GM21576 (cell line): ENCODE measurements around the gene S100A2.
"Not testable (repeated sequence)": the region's sequence is repeated elsewhere in the genome, so short reads cannot be mapped to it uniquely, and the experiment has no call there.

Experiments
- ATAC-seq: cut with Tn5 transposase; IDR thresholded peaks from one replicate; pipeline ENCODE4 v1.9.1; 2021; ENCODE audit warnings: mild to moderate bottlenecking, moderate library complexity; ENCODE audit not compliant: unreplicated experiment

S100A2 gene

GRCh38 chr1:153566414-153567371 is 1.0 kb upstream of the S100A2 start:
- ATAC-seq: no peak

GRCh38 chr1:153563991-153564390 is 1.7 kb downstream of the S100A2 start:
- ATAC-seq: no peak

GRCh38 chr1:153563483-153563901 is 2.2 kb downstream of the S100A2 start:
- no peak for ATAC-seq

GRCh38 chr1:153562021-153562420 is 3.6 kb downstream of the S100A2 start:
- ATAC-seq: not testable (repeated sequence)

GRCh38 chr1:153561466-153561985 is 4.1 kb downstream of the S100A2 start:
- ATAC-seq: no peak

GRCh38 chr1:153560771-153561465 is 4.7 kb downstream of the S100A2 start:
- no peak for ATAC-seq

GRCh38 chr1:153560241-153560640 is 5.4 kb downstream of the S100A2 start:
- no peak for ATAC-seq

- no peak for ATAC-seq
Measured at GRCh38 chr1:153557877-153558276, 7.8 kb downstream of the S100A2 start.

GRCh38 chr1:153556348-153556747 is 9.3 kb downstream of the S100A2 start:
- ATAC-seq: no peak

- no peak for ATAC-seq
Measured at GRCh38 chr1:153553830-153554541, 11.7 kb downstream of the S100A2 start.

GRCh38 chr1:153553096-153553495 is 12.5 kb downstream of the S100A2 start:
- ATAC-seq: no peak

- no peak for ATAC-seq
Measured at GRCh38 chr1:153552335-153552734, 13.3 kb downstream of the S100A2 start.

- no peak for ATAC-seq
Measured at GRCh38 chr1:153550827-153551500, 14.7 kb downstream of the S100A2 start.

- ATAC-seq: no peak
Measured at GRCh38 chr1:153550398-153550758, 15.3 kb downstream of the S100A2 start.

- no peak for ATAC-seq
Measured at GRCh38 chr1:153549741-153550397, 15.8 kb downstream of the S100A2 start.

GRCh38 chr1:153548722-153549688 is 16.6 kb downstream of the S100A2 start, which contains the start of gene S100A3:
S100A3 (minus strand) TSS chr1:153549258; CDS start chr1:153548485, 773 bp downstream.
- no peak for ATAC-seq

GRCh38 chr1:153547560-153548551 is 17.8 kb downstream of the S100A2 start:
- no peak for ATAC-seq
